Bronchial epithelial cell (primary cell): ENCODE results near the gene PTN. TPM values are rescaled to one million over a fixed set of nuclear protein-coding genes. Genes with fewer than 3 reads are reported as not detected.

Experiments used
- DNase-seq: peaks from one replicate; pipeline ENCODE4 v3.0.0-alpha.2; 2010; ENCODE audit warnings: low read depth
- FAIRE-seq: peaks from 2 replicates; lab custom pipeline; 2011; peaks lifted over from hg19 to GRCh38; lab: Jason Lieb, UNC
- H3K27me3 ChIP-seq: 2 replicates; pipeline ENCODE4 v1.5.1; 2011; ENCODE audit warnings: low read length; ENCODE audit not compliant: control insufficient read depth, insufficient read depth
- H3K36me3 ChIP-seq: 2 replicates; pipeline ENCODE4 v1.5.1; 2011; ENCODE audit warnings: low read length; ENCODE audit not compliant: control insufficient read depth, insufficient read depth
- H3K4me3 ChIP-seq: 2 replicates; pipeline ENCODE4 v1.5.1; 2011; ENCODE audit warnings: mild to moderate bottlenecking, low read depth, low read length, control low read depth
- total RNA-seq: library from RNA; depleted of rRNA; stranded (reverse); fragments of >200 nt; gene quantifications from 2 replicates; pipeline ENCODE4 v1.2.1, GENCODE V29; 2014
- TF ChIP-seq, protein P1 (sequence below): IDR thresholded peaks from 2 replicates; pipeline ENCODE4 v1.5.1; 2011; ENCODE audit warnings: mild to moderate bottlenecking, moderate library complexity, low read length, control low read depth, inconsistent platforms; ENCODE audit not compliant: insufficient read depth, severe bottlenecking

Gene PTN
- total RNA-seq, 1 donor from 2014 or later: 0.26 TPM

DNA sequence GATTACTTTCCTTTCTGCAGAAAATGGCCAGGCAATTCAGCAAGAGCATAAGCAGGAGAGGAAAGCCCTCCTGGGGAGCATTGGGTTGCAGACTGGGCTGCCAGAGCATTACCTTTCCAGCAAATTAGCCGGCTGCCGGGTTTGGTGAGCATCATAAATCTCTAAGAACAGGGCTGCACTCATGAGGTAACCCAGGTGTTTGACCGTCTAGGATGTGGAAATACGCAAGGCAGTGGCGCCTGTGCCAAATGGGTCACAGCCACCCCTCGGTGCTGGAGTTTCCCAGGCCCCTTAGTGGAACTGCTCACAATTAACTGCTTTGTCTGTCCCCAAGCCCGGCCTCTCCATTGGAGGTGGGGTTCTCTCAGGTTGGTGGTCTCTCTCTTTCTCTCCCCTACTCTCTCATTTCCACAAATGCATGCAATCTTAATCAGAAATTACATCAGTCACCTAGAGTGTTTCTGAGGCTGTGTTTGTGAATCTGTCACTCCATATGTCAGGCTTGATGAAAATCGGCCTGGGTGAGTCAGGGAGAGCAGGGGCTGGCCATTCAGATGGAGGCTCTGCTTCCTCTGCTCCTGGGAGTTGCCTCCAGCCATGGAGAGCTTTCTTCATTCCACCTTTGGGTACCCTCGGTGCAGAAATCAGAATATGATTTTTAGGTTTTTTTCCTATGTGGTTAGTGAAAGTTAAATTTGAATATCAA is 26.7 kb downstream of the PTN start:
- H3K36me3 ChIP-seq: no peaks in the 10 kb centered on the region
- TF ChIP-seq, protein P1, sequence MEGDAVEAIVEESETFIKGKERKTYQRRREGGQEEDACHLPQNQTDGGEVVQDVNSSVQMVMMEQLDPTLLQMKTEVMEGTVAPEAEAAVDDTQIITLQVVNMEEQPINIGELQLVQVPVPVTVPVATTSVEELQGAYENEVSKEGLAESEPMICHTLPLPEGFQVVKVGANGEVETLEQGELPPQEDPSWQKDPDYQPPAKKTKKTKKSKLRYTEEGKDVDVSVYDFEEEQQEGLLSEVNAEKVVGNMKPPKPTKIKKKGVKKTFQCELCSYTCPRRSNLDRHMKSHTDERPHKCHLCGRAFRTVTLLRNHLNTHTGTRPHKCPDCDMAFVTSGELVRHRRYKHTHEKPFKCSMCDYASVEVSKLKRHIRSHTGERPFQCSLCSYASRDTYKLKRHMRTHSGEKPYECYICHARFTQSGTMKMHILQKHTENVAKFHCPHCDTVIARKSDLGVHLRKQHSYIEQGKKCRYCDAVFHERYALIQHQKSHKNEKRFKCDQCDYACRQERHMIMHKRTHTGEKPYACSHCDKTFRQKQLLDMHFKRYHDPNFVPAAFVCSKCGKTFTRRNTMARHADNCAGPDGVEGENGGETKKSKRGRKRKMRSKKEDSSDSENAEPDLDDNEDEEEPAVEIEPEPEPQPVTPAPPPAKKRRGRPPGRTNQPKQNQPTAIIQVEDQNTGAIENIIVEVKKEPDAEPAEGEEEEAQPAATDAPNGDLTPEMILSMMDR: no peak
- no peak for DNase-seq
- H3K27me3 ChIP-seq: no peaks in the 10 kb centered on the region
- H3K4me3 ChIP-seq: no peak overlapping the region
- no peak for FAIRE-seq

DNA sequence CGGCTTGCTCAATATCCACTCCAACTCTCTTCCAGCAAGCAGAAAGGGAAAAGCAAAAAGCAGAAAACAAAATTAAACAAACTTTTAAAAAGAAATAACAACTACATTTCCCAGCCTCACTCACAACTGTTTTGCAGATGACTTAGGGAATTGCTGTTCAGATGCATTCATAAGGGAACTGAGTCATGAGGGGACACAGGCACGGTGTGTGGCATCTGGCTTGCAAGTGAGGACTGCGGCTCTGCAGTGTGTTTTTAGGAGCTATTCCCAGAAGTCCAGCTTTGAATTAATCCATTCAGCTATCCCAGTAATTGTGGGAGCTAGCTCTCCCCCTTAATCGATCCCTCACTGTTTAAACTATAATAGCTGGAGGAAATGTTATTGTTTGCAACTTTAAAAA is 30.3 kb downstream of the PTN start:
- H3K4me3 ChIP-seq: no peak overlapping the region
- DNase-seq (no peak), FAIRE-seq (no peak)
- TF ChIP-seq, protein P1: no peak
- no peaks in the 10 kb centered on the region for H3K27me3 ChIP-seq
- no peaks in the 10 kb centered on the region for H3K36me3 ChIP-seq

DNA sequence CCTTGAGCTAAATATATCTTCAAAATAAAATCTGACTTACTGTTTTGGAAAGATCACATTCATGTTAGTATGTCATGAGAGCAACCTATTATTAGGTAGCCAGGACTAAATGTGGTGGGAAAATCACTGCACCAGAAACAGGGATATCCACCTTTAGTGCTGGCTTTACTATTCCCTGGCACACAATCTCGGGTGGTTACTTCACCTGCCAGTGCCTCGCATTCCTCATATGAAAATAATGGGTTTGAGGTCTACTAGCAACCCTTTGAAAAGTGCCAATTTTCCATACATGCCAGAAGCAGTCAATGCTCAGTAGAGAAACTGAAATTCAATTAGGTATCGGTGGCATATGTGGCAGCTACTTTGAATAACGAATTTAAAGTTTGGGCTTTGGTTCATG is 36.8 kb downstream of the PTN start:
- no peak for DNase-seq
- Histone ChIP-seq H3K4me3 (no peak overlapping the region), H3K27me3 (no peaks in the 10 kb centered on the region), H3K36me3 (no peaks in the 10 kb centered on the region)
- no peak for FAIRE-seq
- TF ChIP-seq, protein P1: no peak

DNA sequence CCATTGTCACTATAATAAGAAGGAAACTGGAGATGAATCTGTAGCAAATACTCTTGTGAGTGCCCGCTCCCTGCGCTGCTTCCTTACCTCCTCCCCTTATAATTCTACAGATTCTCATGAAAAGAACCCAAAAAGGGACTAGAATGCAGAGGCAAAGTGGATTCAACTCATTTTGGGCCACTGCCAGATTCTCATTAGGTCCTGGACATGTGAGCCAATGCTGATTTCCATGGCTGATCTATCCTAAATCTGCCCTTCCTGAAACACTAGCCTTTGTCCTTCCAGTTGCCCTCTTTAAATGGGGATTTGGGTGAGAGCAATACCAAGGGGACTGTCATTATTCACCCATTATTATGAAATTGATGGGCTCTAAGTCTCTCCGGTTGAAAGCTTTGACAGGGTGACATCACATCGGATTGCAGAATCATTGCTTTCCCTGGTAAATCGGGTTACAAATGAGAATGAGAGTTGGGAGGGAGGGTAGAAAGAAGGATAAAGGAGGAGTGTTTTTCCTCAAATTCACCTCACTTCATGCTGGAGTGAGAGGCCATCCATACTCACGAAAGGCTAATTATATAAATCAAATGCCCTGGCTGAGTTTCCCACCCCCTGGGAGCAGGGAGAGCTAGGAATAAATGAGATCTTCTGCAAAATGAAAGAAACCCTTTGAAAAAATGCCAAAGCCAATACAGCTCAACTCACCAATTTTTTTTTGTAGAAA is 37.5 kb downstream of the PTN start:
- no peaks in the 10 kb centered on the region for H3K27me3 ChIP-seq
- no peaks in the 10 kb centered on the region for H3K36me3 ChIP-seq
- H3K4me3 ChIP-seq: no peak overlapping the region
- DNase-seq: no peak
- TF ChIP-seq, protein P1: no peak
- no peak for FAIRE-seq

DNA sequence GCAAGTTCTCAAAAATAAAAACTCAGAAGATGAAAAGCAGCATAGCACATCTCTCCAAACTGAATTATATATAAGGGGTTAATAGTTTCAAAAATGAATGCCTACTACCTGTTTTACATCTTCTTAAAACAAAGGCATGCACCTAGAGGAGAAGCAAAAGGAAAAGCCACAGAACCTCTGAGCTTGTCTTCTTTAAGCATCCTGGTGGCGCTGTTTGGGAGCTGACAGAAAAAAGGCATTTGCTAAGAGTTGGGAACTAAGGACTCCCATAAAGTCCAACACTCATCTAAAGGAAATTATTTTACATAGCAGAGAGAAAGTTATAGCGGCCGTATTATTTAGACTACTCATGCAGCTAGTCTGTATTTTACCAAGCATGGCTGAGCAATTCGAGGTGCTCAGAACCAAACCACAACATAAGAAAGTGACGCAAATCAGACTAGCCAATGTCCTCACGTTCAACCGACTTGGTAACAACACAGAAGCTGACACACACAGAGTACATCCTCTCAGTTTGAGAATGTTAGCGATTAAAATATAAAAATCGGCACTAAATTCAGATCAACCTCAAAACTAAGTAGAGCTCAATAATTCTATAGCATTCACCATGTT is 38.8 kb downstream of the PTN start:
- Histone ChIP-seq H3K27me3 (no peaks in the 10 kb centered on the region), H3K4me3 (no peak overlapping the region), H3K36me3 (no peaks in the 10 kb centered on the region)
- FAIRE-seq: no peak
- no peak for DNase-seq
- TF ChIP-seq, protein P1: no peak
